Activated CD4-positive, alpha-beta T cell treated with anti-CD3 and anti-CD28 coated beads, Interleukin-2, Interleukin-6, amounts not matched to agents 100 ng/mL and 50 ng/mL, durations not matched to agents 16 hours and 8 hours (primary cell): ENCODE data around the gene CXCL12.

Experiments used
- DNase-seq: peaks from one replicate; pipeline ENCODE4 v3.0.0-alpha.2; 2020

Gene CXCL12

GRCh38 chr10:44383749-44384600 lies 922 bp downstream of the CXCL12 start:
- no peak for DNase-seq

GRCh38 chr10:44382981-44383748 lies 1.7 kb downstream of the CXCL12 start:
- no peak for DNase-seq

GRCh38 chr10:44382131-44382858 lies 2.6 kb downstream of the CXCL12 start:
- no peak for DNase-seq

GRCh38 chr10:44380829-44381600 lies 3.9 kb downstream of the CXCL12 start:
- DNase-seq, result no peak

GRCh38 chr10:44379907-44380306 lies 5.0 kb downstream of the CXCL12 start:
- DNase-seq, result no peak

GRCh38 chr10:44378626-44379025 lies 6.3 kb downstream of the CXCL12 start:
- no peak for DNase-seq

GRCh38 chr10:44377651-44378310 lies 7.1 kb downstream of the CXCL12 start:
- DNase-seq, result no peak

GRCh38 chr10:44376472-44377099 lies 8.3 kb downstream of the CXCL12 start:
- DNase-seq, result no peak

GRCh38 chr10:44374155-44374554 lies 10.7 kb downstream of the CXCL12 start:
- DNase-seq, result no peak

- DNase-seq, result no peak
These were observed 11.4 kb downstream of the CXCL12 start for GRCh38 chr10:44373341-44373995.

- DNase-seq, result no peak
These were observed 12.7 kb downstream of the CXCL12 start for GRCh38 chr10:44372181-44372580.

GRCh38 chr10:44370731-44371248 lies 14.1 kb downstream of the CXCL12 start:
- no peak for DNase-seq

GRCh38 chr10:44369854-44370253 lies 15.0 kb downstream of the CXCL12 start:
- DNase-seq, result no peak

GRCh38 chr10:44369296-44369695 lies 15.6 kb downstream of the CXCL12 start:
- no peak for DNase-seq

GRCh38 chr10:44368637-44369036 lies 16.3 kb downstream of the CXCL12 start:
- no peak for DNase-seq

- no peak for DNase-seq
These were observed 17.8 kb downstream of the CXCL12 start for GRCh38 chr10:44366941-44367630.

- no peak for DNase-seq
These were observed 20.3 kb downstream of the CXCL12 start for GRCh38 chr10:44364566-44364965.

- DNase-seq, result no peak
These were observed 21.2 kb downstream of the CXCL12 start for GRCh38 chr10:44363716-44364115.

GRCh38 chr10:44362866-44363711 lies 21.8 kb downstream of the CXCL12 start:
- DNase-seq, result no peak
